Measurements from ENCODE around the gene WDFY1. TPM values are rescaled to one million over a fixed set of nuclear protein-coding genes. Genes with fewer than 3 reads are reported as not detected.

The WDFY1 gene
- total and polyA plus RNA-seq, 2 donors (not counting 1 experiment from before 2014, with no cell fraction given) = 28.8 to 76.0 TPM

DNA sequence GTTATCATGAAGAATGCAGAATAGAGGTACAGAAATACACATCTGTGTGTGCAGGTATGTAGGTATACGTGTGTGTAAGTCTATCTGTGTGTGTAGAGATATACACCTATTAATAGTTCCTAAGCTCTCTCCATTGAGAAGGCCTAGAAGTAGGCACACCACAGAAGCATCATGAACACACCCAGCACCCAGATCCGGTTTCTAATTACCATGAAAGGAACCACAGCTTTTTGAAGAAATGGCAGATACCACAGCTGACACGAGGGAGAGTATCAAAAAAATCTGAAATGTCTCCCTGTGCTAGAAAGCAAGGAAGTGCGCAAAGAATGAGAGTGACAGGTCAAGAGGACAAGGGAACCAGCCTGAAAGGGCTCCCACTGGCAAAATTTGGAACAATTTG is 80.0 kb downstream of the WDFY1 start:
- WGBS (ENCODE audit: insufficient coverage) = 14% methylated on average over 1 of the region's 4 CpGs
- Mint-ChIP-seq H3K27ac (peak overlapping the region; percentile 1), H3K4me1 (peaks cover 16% of the 10 kb centered on the region), H3K4me3 (no peak overlapping the region), H3K27me3 (no peaks in the 10 kb centered on the region), H3K9me3 (ENCODE audit: insufficient read depth) (no peaks in the 10 kb centered on the region)
- no peaks in the 10 kb centered on the region for H3K9me3 ChIP-seq (ENCODE audit: control extremely low read depth in 1 of 3, control insufficient read depth in 2 of 3, insufficient read depth in 1 of 3, low read length in 2 of 3)
- DNase-seq (no peak), ATAC-seq (ENCODE audit: low read depth) (no peak)
- CTCF ChIA-PET = no interaction called here
- H3K4me1 ChIP-seq (ENCODE audit: control insufficient read depth in 2 of 2, insufficient read depth in 2 of 2, low read length in 2 of 2) = peaks cover 0 to 11% of the 10 kb centered on the region in 2 donors
- no peaks in the 10 kb centered on the region for H3K27me3 ChIP-seq (replicated peaks in 1 of 4; ENCODE audit: control extremely low read depth in 1 of 4, control insufficient read depth in 3 of 4, insufficient read depth in 4 of 4, low read length in 3 of 4)
- H3K4me3 ChIP-seq (ENCODE audit: control extremely low read depth in 1 of 5, extremely low read depth in 1 of 5, insufficient read depth in 1 of 5, low read depth in 2 of 5, low read length in 4 of 5) = no peak overlapping the region
- H3K27ac ChIP-seq (ENCODE audit: low read length in 2 of 2) = no peak overlapping the region
- TF ChIP-seq CTCF (IDR thresholded peaks at IDR 0.05) = no peak
- H4K20me1 ChIP-seq (ENCODE audit: control insufficient read depth, insufficient read depth, low read length, poor library complexity, severe bottlenecking) = no peaks in the 10 kb centered on the region
- intact Hi-C loops (cut with micrococcal nuclease) = no loop called here
- no peak overlapping the region for H2AFZ ChIP-seq (ENCODE audit: insufficient read depth, low read depth, low read length, poor library complexity, severe bottlenecking)
- H3K79me2 ChIP-seq (ENCODE audit: control insufficient read depth, insufficient read depth, low read length) = no peaks in the 10 kb centered on the region
- H3K9ac ChIP-seq (ENCODE audit: low read length) = no peak overlapping the region
- no peaks in the 10 kb centered on the region for H3K36me3 ChIP-seq (replicated peaks in 1 of 2; ENCODE audit: control extremely low read depth in 1 of 2, control insufficient read depth in 1 of 2, extremely low read depth in 1 of 2, insufficient read depth in 2 of 2, low read length in 1 of 2)
- POLR2A ChIA-PET = no interaction called here
- H3K4me2 ChIP-seq (replicated peaks; ENCODE audit: low read depth, low read length, poor library complexity, severe bottlenecking) = no peak overlapping the region

DNA sequence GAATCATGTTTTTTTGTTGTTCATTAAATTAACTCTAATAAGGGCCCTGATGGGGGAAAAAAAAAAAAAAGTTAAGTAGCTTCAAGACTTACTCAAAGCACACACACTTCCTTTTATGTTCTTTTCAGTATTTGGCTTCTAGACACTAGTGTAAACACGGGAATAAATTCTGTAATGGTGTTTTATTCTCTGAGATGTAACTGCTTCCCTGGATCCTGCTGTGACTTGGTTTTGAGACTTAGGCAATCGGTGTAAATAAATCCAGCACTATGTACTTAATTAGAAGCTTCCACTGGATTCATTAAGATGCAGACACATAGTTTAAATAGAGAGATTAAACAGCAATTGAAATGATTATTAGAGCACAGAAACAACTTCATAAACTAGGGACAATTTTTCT is 81.6 kb downstream of the WDFY1 start:
- Mint-ChIP-seq H3K27ac (no peak overlapping the region), H3K9me3 (ENCODE audit: insufficient read depth) (no peaks in the 10 kb centered on the region), H3K4me1 (peaks cover 16% of the 10 kb centered on the region), H3K4me3 (no peak overlapping the region), H3K27me3 (no peaks in the 10 kb centered on the region)
- H4K20me1 ChIP-seq (ENCODE audit: control insufficient read depth, insufficient read depth, low read length, poor library complexity, severe bottlenecking) = no peaks in the 10 kb centered on the region
- DNase-seq (no peak), ATAC-seq (ENCODE audit: low read depth) (no peak)
- H3K9ac ChIP-seq (ENCODE audit: low read length) = no peak overlapping the region
- WGBS (ENCODE audit: insufficient coverage) = no CpG with 5 or more reads among the region's 2 CpGs
- CTCF ChIA-PET = no interaction called here
- H3K4me3 ChIP-seq (ENCODE audit: control extremely low read depth in 1 of 5, extremely low read depth in 1 of 5, insufficient read depth in 1 of 5, low read depth in 2 of 5, low read length in 4 of 5) = no peak overlapping the region
- H3K27ac ChIP-seq (ENCODE audit: low read length in 2 of 2) = no peak overlapping the region
- POLR2A ChIA-PET = no interaction called here
- H3K27me3 ChIP-seq (replicated peaks in 1 of 4; ENCODE audit: control extremely low read depth in 1 of 4, control insufficient read depth in 3 of 4, insufficient read depth in 4 of 4, low read length in 3 of 4) = no peaks in the 10 kb centered on the region
- intact Hi-C loops (cut with micrococcal nuclease) = no loop called here
- no peaks in the 10 kb centered on the region for H3K36me3 ChIP-seq (replicated peaks in 1 of 2; ENCODE audit: control extremely low read depth in 1 of 2, control insufficient read depth in 1 of 2, extremely low read depth in 1 of 2, insufficient read depth in 2 of 2, low read length in 1 of 2)
- no peak for TF ChIP-seq EZH2 (IDR thresholded peaks at IDR 0.05; ENCODE audit: borderline replicate concordance, insufficient read depth, low read depth, low read length, poor library complexity, severe bottlenecking)
- no peak for TF ChIP-seq CTCF (IDR thresholded peaks at IDR 0.05)
- no peak overlapping the region for H3K4me2 ChIP-seq (replicated peaks; ENCODE audit: low read depth, low read length, poor library complexity, severe bottlenecking)
- H3K4me1 ChIP-seq (ENCODE audit: control insufficient read depth in 2 of 2, insufficient read depth in 2 of 2, low read length in 2 of 2) = peaks cover 0 to 11% of the 10 kb centered on the region in 2 donors
- H3K9me3 ChIP-seq (ENCODE audit: control extremely low read depth in 1 of 3, control insufficient read depth in 2 of 3, insufficient read depth in 1 of 3, low read length in 2 of 3) = no peaks in the 10 kb centered on the region
- H3K79me2 ChIP-seq (ENCODE audit: control insufficient read depth, insufficient read depth, low read length) = no peaks in the 10 kb centered on the region
- no peak overlapping the region for H2AFZ ChIP-seq (ENCODE audit: insufficient read depth, low read depth, low read length, poor library complexity, severe bottlenecking)

All from B cell (primary cell).